AG04449 (cell line): ENCODE results near the gene LRRIQ4.

Source experiments
- CTCF ChIA-PET: fragments of 350-600 bp; formaldehyde crosslinking; extraction: SDS; loops from one replicate; lab custom pipeline; 2021; ENCODE audit warnings: antibody characterized with exemption; lab: Yijun Ruan, JAX
- POLR2A ChIA-PET: fragments of 400-600, 350-600 bp; formaldehyde crosslinking; extraction: SDS; loops from one replicate; lab custom pipeline; 2020; ENCODE audit warnings: antibody characterized with exemption, inconsistent platforms; lab: Yijun Ruan, JAX
- DNase-seq: peaks from one replicate; pipeline ENCODE4 v3.0.0-alpha.2; 2010; ENCODE audit warnings: low read depth, low spot score
- H3K4me3 ChIP-seq: 2 replicates; pipeline ENCODE4 v1.5.1; 2011; ENCODE audit warnings: low read depth, mild to moderate bottlenecking, control low read depth, low read length
- CTCF ChIP-seq: IDR thresholded peaks from one replicate; pipeline ENCODE4 v1.5.1; 2011; ENCODE audit warnings: mild to moderate bottlenecking, moderate library complexity, low read length, control low read depth, inconsistent platforms; ENCODE audit not compliant: insufficient read depth; ENCODE audit errors: missing control alignments

The LRRIQ4 gene

GRCh38 chr3:169792359-169792758 is 20.3 kb upstream of the LRRIQ4 start:
- ChIA-PET CTCF (no interaction called here), POLR2A (no interaction called here)
- TF ChIP-seq CTCF = no peak
- H3K4me3 ChIP-seq = no peak overlapping the region
- DNase-seq = no peak

GRCh38 chr3:169804681-169805080 is 8.0 kb upstream of the LRRIQ4 start:
- TF ChIP-seq CTCF = no peak
- no peak for DNase-seq
- CTCF ChIA-PET = interaction anchor here (1.0 kb wide), 1 partner anchor 31 kb away, joined by 3 read pairs; the partner anchor contains the start of gene MYNN
- POLR2A ChIA-PET = no interaction called here
- no peak overlapping the region for H3K4me3 ChIP-seq

- POLR2A ChIA-PET = no interaction called here
- no peak overlapping the region for H3K4me3 ChIP-seq
Observed at GRCh38 chr3:169809230-169809795, 3.4 kb upstream of the LRRIQ4 start.

GRCh38 chr3:169811631-169812331 is 889 bp upstream of the LRRIQ4 start:
- TF ChIP-seq CTCF = no peak
- H3K4me3 ChIP-seq = peak overlapping the region; percentile 57
- DNase-seq = peak; percentile 29
- CTCF ChIA-PET = interaction anchor here (1.1 kb wide), 1 partner anchor 154 kb away, joined by 3 read pairs; no protein-coding TSS in a partner anchor
- POLR2A ChIA-PET = interaction anchor here (1.9 kb wide), 1 partner anchor 155 kb away, joined by 5 read pairs; the partner anchor contains the start of gene SEC62

More at GRCh38 chr3:169809230-169809795, 3.4 kb upstream of the LRRIQ4 start:
- no peak for TF ChIP-seq CTCF
- CTCF ChIA-PET = no interaction called here
- DNase-seq = no peak

GRCh38 chr3:169813278-169813677 is 608 bp downstream of the LRRIQ4 start:
- ChIA-PET POLR2A (no interaction called here), CTCF (no interaction called here)
- DNase-seq = no peak
- TF ChIP-seq CTCF = no peak
- H3K4me3 ChIP-seq = peak overlapping the region; percentile 57

GRCh38 chr3:169813757-169814517 is 1.3 kb downstream of the LRRIQ4 start:
- POLR2A ChIA-PET = no interaction called here
- peak; percentile 19 for TF ChIP-seq CTCF
- CTCF ChIA-PET = no interaction called here
- no peak for DNase-seq
- peak overlapping the region; percentile 57 for H3K4me3 ChIP-seq
